Upper lobe of right lung (tissue), 1 donor: ENCODE data around the gene STK10. TPM values are rescaled to one million over a fixed set of nuclear protein-coding genes. Genes with fewer than 3 reads are reported as not detected.
"Not testable (repeated sequence)": the region's sequence is repeated elsewhere in the genome, so short reads cannot be mapped to it uniquely, and the experiment has no call there.

ENCODE experiments used
- ATAC-seq: fragments of 200-7000 bp; cut with Tn5 transposase; one replicate; pipeline ENCODE4 v1.9.1; 2020; ENCODE audit warnings: mild to moderate bottlenecking, moderate library complexity
- DNase-seq: peaks from one replicate; pipeline ENCODE4 v3.0.0-alpha.2; 2020
- H3K27ac ChIP-seq: fragments of 200-600 bp; one replicate; pipeline ENCODE4 v1.8.0; 2022
- H3K27me3 ChIP-seq: fragments of 200-600 bp; one replicate; pipeline ENCODE4 v1.8.0; 2022; ENCODE audit warnings: mild to moderate bottlenecking
- H3K36me3 ChIP-seq: fragments of 200-600 bp; one replicate; pipeline ENCODE4 v1.8.0; 2022
- H3K4me1 ChIP-seq: fragments of 200-600 bp; one replicate; pipeline ENCODE4 v1.8.0; 2022
- H3K4me3 ChIP-seq: fragments of 200-600 bp; one replicate; pipeline ENCODE4 v1.8.0; 2022; ENCODE audit warnings: mild to moderate bottlenecking
- H3K9me3 ChIP-seq: fragments of 200-600 bp; one replicate; pipeline ENCODE4 v1.8.0; 2022
- CTCF ChIP-seq: fragments of 200-600 bp; IDR thresholded peaks from one replicate; pipeline ENCODE4 v1.8.0; 2022; ENCODE audit warnings: antibody characterized with exemption
- intact Hi-C: fragments of 100-400 bp; cut with DNase I; formaldehyde crosslinking; loops from one replicate; pipeline ENCODE4 v1.11.0; 2022
- total RNA-seq: library from RNA; stranded (reverse); fragmentation: NEBNext Ultra II Directional; extraction: Animal tissue kit (Norgen Biotek cat#: 25700); gene quantifications from one replicate; pipeline ENCODE4 v1.2.1, GENCODE V29; 2021
- donor health status: DM: no; HTN: yes; CAD: no; lungs with severe emphysema.

STK10 gene
- total RNA-seq, 1 donor from 2014 or later: 56.9 TPM

- Histone ChIP-seq H3K4me1 (no peaks in the 10 kb centered on the region), H3K27ac (no peak overlapping the region), H3K27me3 (no peaks in the 10 kb centered on the region), H3K36me3 (no peaks in the 10 kb centered on the region), H3K9me3 (no peaks in the 10 kb centered on the region), H3K4me3 (no peak overlapping the region)
- no peak for TF ChIP-seq CTCF
- DNase-seq: no peak
- intact Hi-C loops: no loop called here
- no peak for ATAC-seq
Observed at GRCh38 chr5:172028167-172028566, 159.9 kb downstream of the STK10 start.

GRCh38 chr5:172020110-172020786 is 167.8 kb downstream of the STK10 start:
- H3K4me3 ChIP-seq, H3K4me1 ChIP-seq, H3K36me3 ChIP-seq, H3K27ac ChIP-seq, H3K27me3 ChIP-seq, intact Hi-C loops, H3K9me3 ChIP-seq, ATAC-seq, DNase-seq: not testable (repeated sequence)

DNA sequence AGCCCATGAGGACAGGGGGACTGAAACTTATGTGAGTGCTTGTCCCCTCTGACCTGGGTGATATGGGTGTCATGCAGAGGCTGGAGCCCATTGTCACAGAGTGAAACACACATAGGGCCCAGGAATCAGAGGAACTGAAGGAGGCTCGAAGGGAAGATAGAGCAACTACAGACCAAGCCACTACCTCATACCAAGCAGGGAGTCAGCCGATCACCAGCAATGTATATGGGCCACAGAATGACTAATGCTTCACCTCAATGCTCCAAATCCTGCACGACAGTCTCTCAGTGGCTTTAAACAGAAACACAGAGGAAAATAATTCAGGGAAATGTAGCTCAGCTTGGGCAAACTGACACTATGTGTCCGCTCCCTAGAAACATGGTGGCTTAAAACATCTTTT is 172.7 kb downstream of the STK10 start:
- no peak for DNase-seq
- no peak for ATAC-seq
- H3K36me3 ChIP-seq: no peaks in the 10 kb centered on the region
- no peak overlapping the region for H3K27ac ChIP-seq
- no peaks in the 10 kb centered on the region for H3K4me1 ChIP-seq
- no peak for TF ChIP-seq CTCF
- H3K9me3 ChIP-seq: no peaks in the 10 kb centered on the region
- H3K27me3 ChIP-seq: no peaks in the 10 kb centered on the region
- intact Hi-C loops: no loop called here
- no peak overlapping the region for H3K4me3 ChIP-seq

DNA sequence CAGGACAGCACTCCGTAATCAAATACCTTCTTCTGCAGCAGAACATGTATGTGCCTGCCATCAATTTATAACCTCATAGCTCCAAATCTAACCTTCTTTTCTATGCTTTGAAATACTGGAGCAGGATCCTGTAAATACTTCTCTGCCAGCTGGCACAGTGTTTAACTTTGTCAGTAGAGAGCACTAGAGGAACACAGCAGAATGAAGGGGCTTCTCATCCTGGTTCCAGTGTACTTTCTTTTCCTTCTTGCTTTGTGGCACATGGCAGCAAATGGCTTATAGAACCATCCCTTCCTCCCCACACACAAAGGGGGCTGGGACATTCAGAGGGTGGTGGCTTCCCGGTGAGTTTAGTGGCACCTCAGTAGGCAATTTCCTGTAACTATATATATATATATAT is 177.7 kb downstream of the STK10 start:
- Histone ChIP-seq H3K27me3 (no peaks in the 10 kb centered on the region), H3K9me3 (no peaks in the 10 kb centered on the region), H3K36me3 (no peaks in the 10 kb centered on the region), H3K4me3 (no peak overlapping the region), H3K4me1 (peaks cover 6% of the 10 kb centered on the region), H3K27ac (no peak overlapping the region)
- intact Hi-C loops: no loop called here
- no peak for ATAC-seq
- no peak for TF ChIP-seq CTCF
- no peak for DNase-seq

DNA sequence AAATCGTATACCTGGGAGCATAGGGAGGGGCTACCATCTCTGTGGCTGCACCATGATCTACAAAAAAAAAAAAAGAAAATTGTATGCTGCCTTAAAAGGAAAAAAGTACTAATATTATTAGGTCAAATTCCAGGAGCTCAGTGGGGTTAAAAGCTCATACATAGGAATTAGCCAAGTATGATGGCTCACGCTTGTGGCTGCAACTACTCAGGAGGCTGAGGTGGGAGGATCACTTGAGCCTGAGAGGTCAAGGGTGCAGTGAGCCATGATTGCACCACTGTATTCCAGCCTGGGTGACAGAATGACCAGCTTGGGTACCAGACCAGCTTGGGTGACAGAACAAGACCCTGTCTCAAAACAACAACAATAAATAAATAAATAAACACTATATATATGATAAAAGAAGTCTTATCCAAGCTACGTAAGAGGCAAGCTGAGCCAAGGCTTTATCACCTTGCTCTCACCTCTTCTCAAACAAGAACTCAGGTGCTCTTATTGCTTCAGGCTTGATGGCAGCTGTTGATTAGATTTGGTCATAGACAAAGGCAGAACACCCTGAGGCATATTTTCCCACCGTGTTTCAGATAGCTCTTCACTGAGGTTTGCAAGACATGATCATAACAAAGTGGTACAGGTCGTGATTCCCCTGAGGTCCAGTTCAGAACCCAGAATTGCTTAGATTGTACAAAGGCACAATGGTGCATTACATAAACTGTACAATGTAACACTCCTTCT is 178.3 kb downstream of the STK10 start:
- no peak overlapping the region for H3K27ac ChIP-seq
- no peak for TF ChIP-seq CTCF
- H3K36me3 ChIP-seq: no peaks in the 10 kb centered on the region
- DNase-seq (no peak), ATAC-seq (no peak)
- H3K9me3 ChIP-seq: no peaks in the 10 kb centered on the region
- no peak overlapping the region for H3K4me3 ChIP-seq
- peaks cover 10% of the 10 kb centered on the region for H3K4me1 ChIP-seq
- intact Hi-C loops: no loop called here
- no peaks in the 10 kb centered on the region for H3K27me3 ChIP-seq

GRCh38 chr5:172008689-172009141 is 179.3 kb downstream of the STK10 start:
- Histone ChIP-seq H3K27ac (no peak overlapping the region), H3K4me3 (no peak overlapping the region), H3K27me3 (no peaks in the 10 kb centered on the region), H3K36me3 (no peaks in the 10 kb centered on the region), H3K4me1 (peaks cover 20% of the 10 kb centered on the region), H3K9me3 (no peaks in the 10 kb centered on the region)
- TF ChIP-seq CTCF: no peak
- DNase-seq: no peak
- ATAC-seq: no peak
- intact Hi-C loops: no loop called here
